Astrocyte (in vitro differentiated cells and primary cell): ENCODE measurements around the gene PCDHA10. TPM values are rescaled to one million over a fixed set of nuclear protein-coding genes. Genes with fewer than 3 reads are reported as not detected.
"Not testable (repeated sequence)": the region's sequence is repeated elsewhere in the genome, so short reads cannot be mapped to it uniquely, and the experiment has no call there.

Experiments
- DNase-seq: peaks from one replicate; pipeline ENCODE4 v3.0.0-alpha.2; 2010; ENCODE audit warnings: low read depth
- FAIRE-seq: peaks from 2 replicates; lab custom pipeline; 2011; peaks lifted over from hg19 to GRCh38; lab: Jason Lieb, UNC
- H2AFZ ChIP-seq: 2 replicates; pipeline ENCODE4 v1.6.0; 2012; ENCODE audit warnings: low read depth, low read length, inconsistent platforms
- H3K27ac ChIP-seq: 2 replicates; pipeline ENCODE4 v1.5.1; 2011; ENCODE audit warnings: low read depth, low read length, inconsistent platforms
- H3K27me3 ChIP-seq: 2 replicates; pipeline ENCODE4 v1.6.0; 2011; ENCODE audit warnings: low read length, inconsistent platforms; ENCODE audit not compliant: insufficient read depth
- H3K36me3 ChIP-seq: 2 replicates; pipeline ENCODE4 v1.5.1; 2011; ENCODE audit warnings: low read length, inconsistent platforms; ENCODE audit not compliant: insufficient read depth
- H3K4me1 ChIP-seq: 2 replicates; pipeline ENCODE4 v1.5.1; 2011; ENCODE audit warnings: low read length, inconsistent platforms; ENCODE audit not compliant: insufficient read depth
- H3K4me2 ChIP-seq: 2 replicates; pipeline ENCODE4 v1.6.0; 2012; ENCODE audit warnings: low read length, inconsistent platforms
- H3K4me3 ChIP-seq: 2 replicates; pipeline ENCODE4 v1.5.1; 2011; ENCODE audit warnings: low read depth, mild to moderate bottlenecking, low read length, inconsistent platforms; ENCODE audit not compliant: insufficient read depth
- H3K79me2 ChIP-seq: 2 replicates; pipeline ENCODE4 v1.6.0; 2012; ENCODE audit warnings: mild to moderate bottlenecking, low read length, inconsistent platforms; ENCODE audit not compliant: insufficient read depth
- H3K9ac ChIP-seq: 2 replicates; pipeline ENCODE4 v1.6.0; 2012; ENCODE audit warnings: mild to moderate bottlenecking, low read length, inconsistent platforms
- H3K9me3 ChIP-seq: 2 replicates; pipeline ENCODE4 v1.5.1; 2012; ENCODE audit warnings: low read depth, mild to moderate bottlenecking, low read length, inconsistent platforms; ENCODE audit not compliant: insufficient read depth
- H4K20me1 ChIP-seq: 2 replicates; pipeline ENCODE4 v1.6.0; 2012; ENCODE audit warnings: low read length, inconsistent platforms; ENCODE audit not compliant: insufficient read depth
- H3K27ac Mint-ChIP-seq: one replicate; pipeline ENCODE4 v1.8.0; 2021; ENCODE audit warnings: mild to moderate bottlenecking, mixed read lengths; ENCODE audit not compliant: unreplicated experiment
- H3K27me3 Mint-ChIP-seq: one replicate; pipeline ENCODE4 v1.8.0; 2021; ENCODE audit warnings: low read depth, mixed read lengths; ENCODE audit not compliant: unreplicated experiment
- H3K36me3 Mint-ChIP-seq: one replicate; pipeline ENCODE4 v1.8.0; 2021; ENCODE audit warnings: low read depth, mixed read lengths; ENCODE audit not compliant: unreplicated experiment
- H3K4me1 Mint-ChIP-seq: one replicate; pipeline ENCODE4 v1.8.0; 2021; ENCODE audit warnings: low read depth, mixed read lengths; ENCODE audit not compliant: unreplicated experiment
- H3K4me3 Mint-ChIP-seq: one replicate; pipeline ENCODE4 v1.8.0; 2021; ENCODE audit warnings: mild to moderate bottlenecking, moderate library complexity, mixed read lengths; ENCODE audit not compliant: unreplicated experiment
- H3K9me3 Mint-ChIP-seq: one replicate; pipeline ENCODE4 v1.8.0; 2021; ENCODE audit warnings: mild to moderate bottlenecking, mixed read lengths; ENCODE audit not compliant: unreplicated experiment
- CTCF ChIP-seq: IDR thresholded peaks from 2 replicates; pipeline ENCODE4 v1.5.1; 2011; ENCODE audit warnings: low read depth, mild to moderate bottlenecking, inconsistent platforms, low read length, moderate library complexity; ENCODE audit not compliant: insufficient read depth
- EZH2 ChIP-seq: IDR thresholded peaks from 2 replicates; pipeline ENCODE4 v1.6.1; 2012; ENCODE audit warnings: mild to moderate bottlenecking, low read length, inconsistent platforms; ENCODE audit not compliant: insufficient read depth
- total RNA-seq: library from RNA; stranded (reverse); gene quantifications from 2 replicates; pipeline ENCODE4 v1.2.1, GENCODE V29; 2021

PCDHA10 gene
- total RNA-seq, 1 donor from 2014 or later = 16.0 TPM

DNA sequence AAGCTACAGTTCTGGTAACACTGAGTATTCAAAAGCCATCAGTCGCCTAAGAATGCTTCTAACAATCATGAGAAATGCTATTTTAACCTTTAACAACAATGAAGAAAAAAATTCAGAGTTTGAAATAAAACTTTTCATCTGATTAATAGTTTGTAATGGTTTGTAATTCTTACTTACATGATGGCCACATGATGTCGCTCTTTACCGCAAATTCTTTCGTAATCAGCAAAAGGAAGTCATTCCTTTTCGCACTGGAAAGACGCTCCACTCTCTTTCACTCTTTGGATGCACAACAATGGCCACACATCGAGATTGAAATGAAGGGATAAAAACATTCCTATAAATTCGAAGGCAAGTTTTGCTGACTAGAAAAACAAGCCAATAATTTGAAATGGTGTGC, 21.7 kb upstream of the PCDHA10 start, which contains the start of gene PCDHA7:
Gene PCDHA7, plus strand, starts transcription at position 277 of the 400 bp plus-strand sequence. Its CDS starts 115 bp downstream, at position 392.
- Mint-ChIP-seq H3K27me3 (no peaks in the 10 kb centered on the region), H3K27ac (no peak within 1 kb of the TSS), H3K4me1 (no peaks in the 10 kb centered on the region), H3K36me3 (peaks cover 10% of the 10 kb centered on the region), H3K9me3 (peaks cover 5% of the 10 kb centered on the region), H3K4me3 (peak within 1 kb of the TSS; percentile 76)
- Histone ChIP-seq H3K4me3 (no peak within 1 kb of the TSS), H3K27ac (no peak within 1 kb of the TSS), H3K27me3 (no peaks in the 10 kb centered on the region), H3K79me2 (no peaks in the 10 kb centered on the region), H3K9me3 (peaks cover 14% of the 10 kb centered on the region), H3K36me3 (no peaks in the 10 kb centered on the region), H3K9ac (no peak within 1 kb of the TSS), H3K4me1 (no peaks in the 10 kb centered on the region), H3K4me2 (no peak within 1 kb of the TSS), H2AFZ (no peak within 1 kb of the TSS), H4K20me1 (no peaks in the 10 kb centered on the region)
- TF ChIP-seq CTCF (no peak), EZH2 (no peak)
- FAIRE-seq = no peak
- DNase-seq = peak; percentile 5

DNA sequence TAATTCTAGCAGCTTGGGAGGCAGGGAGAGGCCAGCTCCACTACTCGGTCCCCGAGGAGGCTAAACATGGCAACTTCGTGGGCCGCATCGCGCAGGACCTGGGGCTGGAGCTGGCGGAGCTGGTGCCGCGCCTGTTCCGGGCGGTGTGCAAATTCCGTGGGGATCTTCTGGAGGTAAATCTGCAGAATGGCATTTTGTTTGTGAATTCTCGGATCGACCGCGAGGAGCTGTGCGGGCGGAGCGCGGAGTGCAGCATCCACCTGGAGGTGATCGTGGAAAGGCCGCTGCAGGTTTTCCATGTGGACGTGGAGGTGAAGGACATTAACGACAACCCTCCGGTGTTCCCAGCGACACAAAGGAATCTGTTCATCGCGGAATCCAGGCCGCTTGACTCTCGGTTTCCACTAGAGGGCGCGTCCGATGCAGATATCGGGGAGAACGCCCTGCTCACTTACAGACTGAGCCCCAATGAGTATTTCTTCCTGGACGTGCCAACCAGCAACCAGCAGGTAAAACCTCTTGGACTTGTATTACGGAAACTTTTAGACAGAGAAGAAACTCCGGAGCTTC, 21.2 kb upstream of the PCDHA10 start:
- H3K4me3 ChIP-seq, FAIRE-seq, H4K20me1 ChIP-seq: not testable (repeated sequence)

DNA sequence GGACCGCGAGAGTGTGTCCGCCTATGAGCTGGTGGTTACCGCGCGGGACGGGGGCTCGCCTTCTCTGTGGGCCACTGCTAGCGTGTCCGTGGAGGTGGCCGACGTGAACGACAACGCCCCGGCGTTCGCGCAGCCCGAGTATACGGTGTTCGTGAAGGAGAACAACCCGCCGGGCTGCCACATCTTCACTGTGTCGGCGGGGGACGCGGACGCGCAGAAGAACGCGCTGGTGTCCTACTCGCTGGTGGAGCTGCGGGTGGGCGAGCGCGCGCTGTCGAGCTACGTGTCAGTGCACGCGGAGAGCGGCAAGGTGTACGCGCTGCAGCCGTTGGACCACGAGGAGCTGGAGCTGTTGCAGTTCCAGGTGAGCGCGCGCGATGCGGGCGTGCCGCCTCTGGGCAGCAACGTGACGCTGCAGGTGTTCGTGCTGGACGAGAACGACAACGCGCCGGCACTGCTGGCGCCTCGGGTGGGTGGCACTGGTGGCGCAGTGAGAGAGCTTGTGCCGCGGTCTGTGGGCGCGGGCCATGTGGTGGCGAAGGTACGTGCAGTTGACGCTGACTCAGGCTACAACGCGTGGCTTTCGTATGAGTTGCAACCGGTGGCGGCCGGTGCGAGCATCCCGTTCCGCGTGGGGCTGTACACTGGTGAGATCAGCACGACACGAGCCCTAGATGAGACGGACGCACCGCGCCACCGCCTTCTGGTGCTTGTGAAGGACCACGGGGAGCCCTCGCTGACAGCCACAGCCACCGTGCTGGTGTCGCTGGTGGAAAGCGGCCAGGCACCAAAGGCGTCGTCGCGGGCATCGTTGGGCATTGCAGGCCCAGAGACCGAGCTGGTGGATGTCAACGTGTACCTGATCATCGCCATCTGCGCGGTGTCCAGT, 19.8 kb upstream of the PCDHA10 start:
- H4K20me1 ChIP-seq = no peaks in the 10 kb centered on the region
- peaks cover 5% of the 10 kb centered on the region for H3K9me3 Mint-ChIP-seq
- H3K36me3 ChIP-seq = no peaks in the 10 kb centered on the region
- no peak overlapping the region for H3K4me3 ChIP-seq
- no peak overlapping the region for H3K4me3 Mint-ChIP-seq
- no peaks in the 10 kb centered on the region for H3K27me3 ChIP-seq
- H3K9me3 ChIP-seq = peaks cover 14% of the 10 kb centered on the region
- H2AFZ ChIP-seq = no peak overlapping the region
- H3K27ac Mint-ChIP-seq = no peak overlapping the region
- DNase-seq (no peak), FAIRE-seq (no peak)
- H3K79me2 ChIP-seq = no peaks in the 10 kb centered on the region
- H3K4me1 Mint-ChIP-seq = no peaks in the 10 kb centered on the region
- H3K4me2 ChIP-seq = no peak overlapping the region
- no peak for TF ChIP-seq CTCF
- TF ChIP-seq EZH2 = no peak
- no peak overlapping the region for H3K27ac ChIP-seq
- no peaks in the 10 kb centered on the region for H3K4me1 ChIP-seq
- peaks cover 9% of the 10 kb centered on the region for H3K36me3 Mint-ChIP-seq
- H3K27me3 Mint-ChIP-seq = no peaks in the 10 kb centered on the region
- no peak overlapping the region for H3K9ac ChIP-seq

More for the DNA sequence above, 21.2 kb upstream of the PCDHA10 start:
- H2AFZ ChIP-seq, H3K79me2 ChIP-seq, H3K4me2 ChIP-seq, H3K9ac ChIP-seq, H3K36me3 Mint-ChIP-seq, H3K27ac ChIP-seq, H3K9me3 Mint-ChIP-seq, H3K4me1 Mint-ChIP-seq, DNase-seq, H3K27ac Mint-ChIP-seq, H3K4me1 ChIP-seq, H3K27me3 Mint-ChIP-seq, H3K27me3 ChIP-seq, H3K36me3 ChIP-seq: not testable (repeated sequence)
- H3K4me3 Mint-ChIP-seq = peak overlapping the region; percentile 76
- H3K9me3 ChIP-seq = peaks cover 14% of the 10 kb centered on the region
